Mammary microvascular endothelial cell (primary cell): ENCODE data around the gene TCTN2. TPM values are rescaled to one million over a fixed set of nuclear protein-coding genes. Genes with fewer than 3 reads are reported as not detected.

Experiments
- total RNA-seq: library from RNA; depleted of rRNA; stranded (reverse); fragments of >200 nt; gene quantifications from 2 replicates; pipeline ENCODE4 v1.2.3, GENCODE V29; 2015

The TCTN2 gene
- 7.3 and 10.0 TPM in 2 replicates for total RNA-seq

DNA sequence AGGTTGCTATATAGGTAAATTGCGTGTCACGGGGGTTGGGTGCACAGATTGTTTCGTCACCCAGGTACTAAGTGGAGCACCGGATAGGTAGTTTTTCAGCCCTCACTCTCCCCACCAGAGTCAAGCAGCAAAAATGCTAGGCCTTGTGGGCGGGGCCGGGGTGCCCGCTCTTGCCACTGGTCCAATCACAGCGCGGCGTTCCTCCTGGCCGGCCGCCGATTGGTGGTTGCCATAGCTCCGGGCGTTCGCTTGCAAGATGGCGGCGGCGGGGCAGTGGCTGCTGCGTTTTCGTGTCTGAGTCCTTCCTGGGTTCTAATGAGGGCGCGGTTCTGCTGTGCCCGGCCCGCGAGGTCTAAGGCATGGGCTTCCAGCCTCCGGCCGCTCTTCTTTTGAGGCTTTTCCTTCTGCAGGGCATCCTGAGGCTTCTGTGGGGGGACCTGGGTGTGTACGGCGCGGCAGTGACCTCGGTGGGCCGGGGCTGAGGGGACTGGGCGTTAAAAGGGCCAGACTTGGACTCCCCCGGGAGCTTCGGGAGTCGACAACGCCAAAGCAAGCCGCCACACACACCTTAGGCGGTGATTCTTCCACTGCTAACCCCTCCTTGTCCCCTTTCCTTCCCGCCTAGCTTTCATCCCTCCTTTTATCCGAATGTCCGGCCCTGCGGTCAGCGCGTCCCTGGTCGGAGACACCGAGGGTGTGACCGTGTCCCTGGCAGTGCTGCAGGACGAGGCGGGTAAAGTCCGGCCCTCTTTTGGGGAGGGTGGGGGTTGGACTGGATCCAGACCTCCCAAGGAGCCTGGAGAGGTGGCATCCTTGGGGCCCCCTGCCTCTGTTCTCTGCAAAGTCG is at the start of gene TCTN2:
TCTN2 (plus strand) TSS at position 232 of the 847 bp plus-strand sequence; CDS start at position 360, 128 bp downstream.

GRCh38 chr12:123633379-123634141 is 37.4 kb upstream of the TCTN2 start, which contains the start of the genes EIF2B1 and GTF2H3:
Gene EIF2B1, minus strand, starts transcription at chr12:123633686. Its CDS starts 129 bp downstream, at chr12:123633557.
Gene GTF2H3, plus strand, starts transcription at chr12:123633829. Its CDS starts 31 bp downstream, at chr12:123633860.

Other genes with a start within 250 kb of the TCTN2 start
- gene RILPL2, start 234.4 kb upstream of the TCTN2 start, total RNA-seq = 4.4 and 4.7 TPM in 2 replicates
- gene SNRNP35, start 213.0 kb upstream of the TCTN2 start, total RNA-seq = 14.8 and 18.7 TPM in 2 replicates
- gene RILPL1, start 137.4 kb upstream of the TCTN2 start, total RNA-seq = 13.7 and 15.4 TPM in 2 replicates
- gene TMED2, start 86.6 kb upstream of the TCTN2 start, total RNA-seq = 156 and 171 TPM in 2 replicates
- 14.5 and 27.7 TPM in 2 replicates for gene DDX55, start 69.0 kb upstream of the TCTN2 start, total RNA-seq
- gene EIF2B1, start 37.4 kb upstream of the TCTN2 start, total RNA-seq = 67.1 and 94.1 TPM in 2 replicates
- gene GTF2H3, start 37.3 kb upstream of the TCTN2 start, total RNA-seq = 26.8 and 32.6 TPM in 2 replicates
- gene ATP6V0A2, start 41.2 kb downstream of the TCTN2 start, total RNA-seq = 14.5 and 19.3 TPM in 2 replicates
- gene DNAH10, start 91.2 kb downstream of the TCTN2 start, total RNA-seq = 0.07 TPM in 1 of 2 replicates, not detected in the other